ENCODE results near the gene PCLAF.
"Not testable (repeated sequence)": the region's sequence is repeated elsewhere in the genome, so short reads cannot be mapped to it uniquely, and the experiment has no call there.

DNA sequence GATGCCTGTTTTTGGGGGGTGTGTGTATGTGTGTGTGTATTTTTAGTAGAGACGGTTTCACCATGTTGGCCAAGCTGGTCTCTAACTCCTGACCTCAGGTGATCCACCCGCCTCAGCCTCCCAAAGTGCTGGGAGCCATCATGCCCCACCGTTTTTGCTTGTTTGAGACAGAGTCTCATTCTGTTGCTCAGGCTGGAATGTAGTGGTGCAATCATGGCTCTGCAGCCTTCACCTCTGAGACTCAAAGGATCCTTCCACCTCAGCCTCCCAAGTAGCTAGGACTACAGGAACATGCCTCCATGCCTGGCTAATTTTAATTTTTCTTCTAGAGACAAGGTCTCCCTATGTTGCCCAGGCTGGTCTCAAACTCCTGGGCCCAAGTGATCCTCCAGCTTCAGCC lies 11.2 kb upstream of the PCLAF start:
- TF ChIP-seq POLR2A, EP300 (IDR thresholded peaks at IDR 0.05): not testable (repeated sequence)
- TF ChIP-seq, protein P1, sequence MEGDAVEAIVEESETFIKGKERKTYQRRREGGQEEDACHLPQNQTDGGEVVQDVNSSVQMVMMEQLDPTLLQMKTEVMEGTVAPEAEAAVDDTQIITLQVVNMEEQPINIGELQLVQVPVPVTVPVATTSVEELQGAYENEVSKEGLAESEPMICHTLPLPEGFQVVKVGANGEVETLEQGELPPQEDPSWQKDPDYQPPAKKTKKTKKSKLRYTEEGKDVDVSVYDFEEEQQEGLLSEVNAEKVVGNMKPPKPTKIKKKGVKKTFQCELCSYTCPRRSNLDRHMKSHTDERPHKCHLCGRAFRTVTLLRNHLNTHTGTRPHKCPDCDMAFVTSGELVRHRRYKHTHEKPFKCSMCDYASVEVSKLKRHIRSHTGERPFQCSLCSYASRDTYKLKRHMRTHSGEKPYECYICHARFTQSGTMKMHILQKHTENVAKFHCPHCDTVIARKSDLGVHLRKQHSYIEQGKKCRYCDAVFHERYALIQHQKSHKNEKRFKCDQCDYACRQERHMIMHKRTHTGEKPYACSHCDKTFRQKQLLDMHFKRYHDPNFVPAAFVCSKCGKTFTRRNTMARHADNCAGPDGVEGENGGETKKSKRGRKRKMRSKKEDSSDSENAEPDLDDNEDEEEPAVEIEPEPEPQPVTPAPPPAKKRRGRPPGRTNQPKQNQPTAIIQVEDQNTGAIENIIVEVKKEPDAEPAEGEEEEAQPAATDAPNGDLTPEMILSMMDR (IDR thresholded peaks at IDR 0.05) = not testable (repeated sequence)
